Smooth muscle cell (in vitro differentiated cells): ENCODE measurements around the gene EID2. TPM values are rescaled to one million over a fixed set of nuclear protein-coding genes. Genes with fewer than 3 reads are reported as not detected.
A peak's percentile ranks its signal among the peaks of the same experiment; 100 is the strongest.

Experiments
- DNase-seq: peaks from one replicate; lab custom pipeline; 2025; ENCODE audit not compliant: unreplicated experiment; lab: John Stamatoyannopoulos, UW
- H2AFZ ChIP-seq: fragments of 200-600 bp; sonication (generic); 2 replicates; pipeline ENCODE4 v1.6.0; 2016; ENCODE audit warnings: antibody characterized with exemption, low read depth, mild to moderate bottlenecking
- H3F3A ChIP-seq: fragments of 200-600 bp; sonication (generic); 2 replicates; pipeline ENCODE4 v1.6.0; 2017; ENCODE audit warnings: antibody characterized with exemption, low read depth
- H3K27ac ChIP-seq: fragments of 200-600 bp; sonication (generic); 2 replicates; pipeline ENCODE4 v1.5.1; 2016; ENCODE audit warnings: low read depth, mild to moderate bottlenecking
- H3K27me3 ChIP-seq: fragments of 200-600 bp; sonication (generic); 2 replicates; pipeline ENCODE4 v1.6.1; 2016; ENCODE audit warnings: low read depth, mild to moderate bottlenecking
- H3K36me3 ChIP-seq: fragments of 200-600 bp; sonication (generic); 2 replicates; pipeline ENCODE4 v1.5.1; 2016; ENCODE audit warnings: low read depth
- H3K4me1 ChIP-seq: fragments of 200-600 bp; sonication (generic); 2 replicates; pipeline ENCODE4 v1.5.1; 2016; ENCODE audit warnings: low read depth
- H3K4me2 ChIP-seq: fragments of 200-600 bp; sonication (generic); 2 replicates; pipeline ENCODE4 v1.6.0; 2016; ENCODE audit warnings: mild to moderate bottlenecking
- H3K4me3 ChIP-seq: fragments of 200-600 bp; sonication (generic); 2 replicates; pipeline ENCODE4 v1.5.1; 2016; ENCODE audit warnings: mild to moderate bottlenecking
- H3K79me2 ChIP-seq: fragments of 200-600 bp; sonication (generic); 2 replicates; pipeline ENCODE4 v1.6.0; 2016; ENCODE audit warnings: low read depth, mild to moderate bottlenecking
- H3K9ac ChIP-seq: fragments of 200-600 bp; sonication (generic); 2 replicates; pipeline ENCODE4 v1.6.0; 2016; ENCODE audit warnings: low read depth
- H3K9me3 ChIP-seq: fragments of 200-600 bp; sonication (generic); replicated peaks from 2 replicates; pipeline ENCODE4 v1.5.1; 2016; ENCODE audit warnings: low read depth
- H4K20me1 ChIP-seq: fragments of 200-600 bp; sonication (generic); 2 replicates; pipeline ENCODE4 v1.6.0; 2016; ENCODE audit warnings: low read depth
- CTCF ChIP-seq: fragments of 200-600 bp; sonication (generic); IDR thresholded peaks from 2 replicates; pipeline ENCODE4 v1.5.1; 2017; ENCODE audit warnings: borderline replicate concordance, mild to moderate bottlenecking, antibody characterized with exemption; ENCODE audit not compliant: insufficient read depth, poor library complexity, severe bottlenecking
- WGBS: methylation state at CpG from one replicate; pipeline ENCODE4 v1.1.7; 2016; ENCODE audit warnings: low lambda C conversion rate; 5-methylcytosine and 5-hydroxymethylcytosine counted together
- polyA plus RNA-seq: library from polyadenylated mRNA; unstranded; fragments of >200 nt; fragmentation: Nextera tagmentation; extraction: Ambion mirVana; gene quantifications from 2 replicates; pipeline ENCODE4 v1.2.1, GENCODE V29; 2016
- total RNA-seq: library from RNA; depleted of rRNA; stranded (reverse); fragments of >200 nt; gene quantifications from 2 replicates; pipeline ENCODE4 v1.2.3, GENCODE V29; 2014

The EID2 gene
- total and polyA plus RNA-seq, 2 experiments from 2014 or later, result 11.9 to 24.2 TPM

GRCh38 chr19:39506598-39506943 lies 33.4 kb downstream of the EID2 start:
- no peak overlapping the region for H2AFZ ChIP-seq
- H3K4me3 ChIP-seq, result peak overlapping the region; percentile 48
- peak overlapping the region; percentile 85 for H3K4me2 ChIP-seq
- no peak overlapping the region for H3K9ac ChIP-seq
- H3F3A ChIP-seq, result no peaks in the 10 kb centered on the region
- H4K20me1 ChIP-seq, result no peaks in the 10 kb centered on the region
- H3K4me1 ChIP-seq, result peaks cover 8% of the 10 kb centered on the region
- no peaks in the 10 kb centered on the region for H3K9me3 ChIP-seq
- H3K36me3 ChIP-seq, result no peaks in the 10 kb centered on the region
- 68% methylated on average over 7 of the region's 7 CpGs for WGBS
- no peak for DNase-seq
- H3K27ac ChIP-seq, result no peak overlapping the region
- peaks cover 44% of the 10 kb centered on the region for H3K27me3 ChIP-seq
- no peaks in the 10 kb centered on the region for H3K79me2 ChIP-seq
- no peak for TF ChIP-seq CTCF

GRCh38 chr19:39502640-39503417 lies 37.1 kb downstream of the EID2 start:
- TF ChIP-seq CTCF, result peak; percentile 89
- H4K20me1 ChIP-seq, result no peaks in the 10 kb centered on the region
- no peaks in the 10 kb centered on the region for H3K9me3 ChIP-seq
- no peak overlapping the region for H3K9ac ChIP-seq
- 20% methylated on average over 49 of the region's 69 CpGs for WGBS
- no peak for DNase-seq
- H3K4me3 ChIP-seq, result no peak overlapping the region
- H3K4me2 ChIP-seq, result no peak overlapping the region
- H2AFZ ChIP-seq, result no peak overlapping the region
- H3K4me1 ChIP-seq, result peaks cover 17% of the 10 kb centered on the region
- no peaks in the 10 kb centered on the region for H3K36me3 ChIP-seq
- no peak overlapping the region for H3K27ac ChIP-seq
- H3K79me2 ChIP-seq, result no peaks in the 10 kb centered on the region
- H3F3A ChIP-seq, result no peaks in the 10 kb centered on the region
- peaks cover 67% of the 10 kb centered on the region for H3K27me3 ChIP-seq

GRCh38 chr19:39501340-39501739 lies 38.6 kb downstream of the EID2 start:
- no peak for TF ChIP-seq CTCF
- DNase-seq, result no peak
- Histone ChIP-seq H3F3A (no peaks in the 10 kb centered on the region), H3K36me3 (no peaks in the 10 kb centered on the region), H3K27ac (no peak overlapping the region), H3K79me2 (no peaks in the 10 kb centered on the region), H2AFZ (no peak overlapping the region), H3K4me2 (no peak overlapping the region), H3K4me1 (peaks cover 13% of the 10 kb centered on the region), H3K4me3 (no peak overlapping the region), H4K20me1 (no peaks in the 10 kb centered on the region), H3K9me3 (no peaks in the 10 kb centered on the region), H3K27me3 (peaks cover 62% of the 10 kb centered on the region), H3K9ac (no peak overlapping the region)
- 84% methylated on average over 5 of the region's 5 CpGs for WGBS

- H3K4me1 ChIP-seq, result peaks cover 13% of the 10 kb centered on the region
- H3K9me3 ChIP-seq, result no peaks in the 10 kb centered on the region
- H3K9ac ChIP-seq, result no peak overlapping the region
- no peak for TF ChIP-seq CTCF
- DNase-seq, result no peak
- no peak overlapping the region for H3K4me3 ChIP-seq
- WGBS, result 61% methylated on average over 4 of the region's 4 CpGs
- H3K79me2 ChIP-seq, result no peaks in the 10 kb centered on the region
- no peaks in the 10 kb centered on the region for H3F3A ChIP-seq
- H3K4me2 ChIP-seq, result no peak overlapping the region
- no peaks in the 10 kb centered on the region for H3K36me3 ChIP-seq
- H2AFZ ChIP-seq, result no peak overlapping the region
- no peak overlapping the region for H3K27ac ChIP-seq
- H3K27me3 ChIP-seq, result peaks cover 57% of the 10 kb centered on the region
- no peaks in the 10 kb centered on the region for H4K20me1 ChIP-seq
These were observed 39.4 kb downstream of the EID2 start for GRCh38 chr19:39500543-39500942.
